Measurements from ENCODE around the gene RAPGEF4.

RAPGEF4 gene

GRCh38 chr2:172877826-172878225 lies 142.2 kb downstream of the RAPGEF4 start:
- H2BK12ac ChIP-seq (ENCODE audit: low read length) = no peak overlapping the region
- H3K4ac ChIP-seq (ENCODE audit: low read length) = no peak overlapping the region
- no peak overlapping the region for H2BK15ac ChIP-seq (ENCODE audit: low read length)
- H3K79me1 ChIP-seq (ENCODE audit: low read depth, low read length) = no peaks in the 10 kb centered on the region
- no peak overlapping the region for H3K9ac ChIP-seq (ENCODE audit: low read depth, low read length, poor library complexity)
- H3K23ac ChIP-seq (ENCODE audit: low read depth, low read length, poor library complexity) = no peak overlapping the region
- no peak overlapping the region for H2BK5ac ChIP-seq (ENCODE audit: low read length)
- H3K36me3 ChIP-seq (replicated peaks in 1 of 2; ENCODE audit: control insufficient read depth in 2 of 2, insufficient read depth in 2 of 2, low read length in 2 of 2) = no peaks in the 10 kb centered on the region
- H2AFZ ChIP-seq (ENCODE audit: low read length) = no peak overlapping the region
- H3K27me3 ChIP-seq (ENCODE audit: control insufficient read depth in 3 of 3, insufficient read depth in 3 of 3, low read depth in 1 of 3, low read length in 3 of 3) = peaks cover 0 to 6% (median 0%) of the 10 kb centered on the region in 3 experiments
- no peak overlapping the region for H3K14ac ChIP-seq (ENCODE audit: low read length)
- no peak overlapping the region for H3K18ac ChIP-seq (ENCODE audit: low read length)
- H3K9me3 ChIP-seq (replicated peaks in 1 of 2; ENCODE audit: control insufficient read depth in 2 of 2, insufficient read depth in 1 of 2, low read depth in 1 of 2, low read length in 2 of 2) = no peaks in the 10 kb centered on the region
- no CpG with 5 or more reads among the region's 2 CpGs for WGBS, 2 donors (ENCODE audit: extremely low coverage in 2 of 2, insufficient read length in 2 of 2, insufficient replicate concordance in 1 of 2)
- no peak overlapping the region for H2BK120ac ChIP-seq (ENCODE audit: low read depth, low read length)
- H2AK5ac ChIP-seq (ENCODE audit: low read depth, low read length) = no peak overlapping the region
- no peak overlapping the region for H3K4me2 ChIP-seq (ENCODE audit: insufficient read depth, low read length, poor library complexity, severe bottlenecking)
- H4K8ac ChIP-seq (ENCODE audit: low read depth, low read length) = no peak overlapping the region
- DNase-seq (ENCODE audit: low spot score) = no peak
- no peaks in the 10 kb centered on the region for H3K4me1 ChIP-seq (ENCODE audit: control insufficient read depth in 2 of 2, insufficient read depth in 1 of 2, low read depth in 1 of 2, low read length in 2 of 2)
- H4K91ac ChIP-seq (ENCODE audit: low read depth, low read length, poor library complexity) = no peak overlapping the region
- no peak overlapping the region for H3K4me3 ChIP-seq (ENCODE audit: low read length in 2 of 2)
- H3K27ac ChIP-seq (replicated peaks; ENCODE audit: low read length) = no peak overlapping the region

- no peak overlapping the region for H2AK5ac ChIP-seq (ENCODE audit: low read depth, low read length)
- H2AFZ ChIP-seq (ENCODE audit: low read length) = no peak overlapping the region
- DNase-seq (ENCODE audit: low spot score) = no peak
- H2BK12ac ChIP-seq (ENCODE audit: low read length) = no peak overlapping the region
- no peak overlapping the region for H2BK15ac ChIP-seq (ENCODE audit: low read length)
- no peak overlapping the region for H3K27ac ChIP-seq (replicated peaks; ENCODE audit: low read length)
- no peaks in the 10 kb centered on the region for H3K36me3 ChIP-seq (replicated peaks in 1 of 2; ENCODE audit: control insufficient read depth in 2 of 2, insufficient read depth in 2 of 2, low read length in 2 of 2)
- H4K8ac ChIP-seq (ENCODE audit: low read depth, low read length) = no peak overlapping the region
- no peak overlapping the region for H3K23ac ChIP-seq (ENCODE audit: low read depth, low read length, poor library complexity)
- no peak overlapping the region for H2BK120ac ChIP-seq (ENCODE audit: low read depth, low read length)
- no peak overlapping the region for H3K4me3 ChIP-seq (ENCODE audit: low read length in 2 of 2)
- no peak overlapping the region for H3K4ac ChIP-seq (ENCODE audit: low read length)
- no CpG with 5 or more reads among the region's 1 CpG for WGBS, 2 donors (ENCODE audit: extremely low coverage in 2 of 2, insufficient read length in 2 of 2, insufficient replicate concordance in 1 of 2)
- no peak overlapping the region for H4K91ac ChIP-seq (ENCODE audit: low read depth, low read length, poor library complexity)
- peaks cover 0 to 6% (median 0%) of the 10 kb centered on the region in 3 experiments for H3K27me3 ChIP-seq (ENCODE audit: control insufficient read depth in 3 of 3, insufficient read depth in 3 of 3, low read depth in 1 of 3, low read length in 3 of 3)
- H3K79me1 ChIP-seq (ENCODE audit: low read depth, low read length) = no peaks in the 10 kb centered on the region
- H3K18ac ChIP-seq (ENCODE audit: low read length) = no peak overlapping the region
- no peaks in the 10 kb centered on the region for H3K4me1 ChIP-seq (ENCODE audit: control insufficient read depth in 2 of 2, insufficient read depth in 1 of 2, low read depth in 1 of 2, low read length in 2 of 2)
- no peak overlapping the region for H2BK5ac ChIP-seq (ENCODE audit: low read length)
- no peak overlapping the region for H3K14ac ChIP-seq (ENCODE audit: low read length)
- H3K9ac ChIP-seq (ENCODE audit: low read depth, low read length, poor library complexity) = no peak overlapping the region
- H3K4me2 ChIP-seq (ENCODE audit: insufficient read depth, low read length, poor library complexity, severe bottlenecking) = no peak overlapping the region
- no peaks in the 10 kb centered on the region for H3K9me3 ChIP-seq (replicated peaks in 1 of 2; ENCODE audit: control insufficient read depth in 2 of 2, insufficient read depth in 1 of 2, low read depth in 1 of 2, low read length in 2 of 2)
These were observed 142.6 kb downstream of the RAPGEF4 start for GRCh38 chr2:172878260-172878659.

GRCh38 chr2:172884336-172884735 lies 148.7 kb downstream of the RAPGEF4 start:
- Histone ChIP-seq H3K9me3 (replicated peaks in 1 of 2; ENCODE audit: control insufficient read depth in 2 of 2, insufficient read depth in 1 of 2, low read depth in 1 of 2, low read length in 2 of 2) (no peaks in the 10 kb centered on the region), H3K4ac (ENCODE audit: low read length) (no peak overlapping the region), H3K79me1 (ENCODE audit: low read depth, low read length) (no peaks in the 10 kb centered on the region), H4K91ac (ENCODE audit: low read depth, low read length, poor library complexity) (no peak overlapping the region), H3K18ac (ENCODE audit: low read length) (no peak overlapping the region), H3K4me3 (ENCODE audit: low read length in 2 of 2) (no peak overlapping the region), H3K14ac (ENCODE audit: low read length) (no peak overlapping the region), H3K23ac (ENCODE audit: low read depth, low read length, poor library complexity) (no peak overlapping the region), H3K9ac (ENCODE audit: low read depth, low read length, poor library complexity) (no peak overlapping the region), H3K27ac (replicated peaks; ENCODE audit: low read length) (no peak overlapping the region), H2BK15ac (ENCODE audit: low read length) (no peak overlapping the region), H2BK12ac (ENCODE audit: low read length) (no peak overlapping the region), H2BK120ac (ENCODE audit: low read depth, low read length) (no peak overlapping the region), H3K4me1 (ENCODE audit: control insufficient read depth in 2 of 2, insufficient read depth in 1 of 2, low read depth in 1 of 2, low read length in 2 of 2) (no peaks in the 10 kb centered on the region), H4K8ac (ENCODE audit: low read depth, low read length) (no peak overlapping the region), H2AFZ (ENCODE audit: low read length) (no peak overlapping the region), H2AK5ac (ENCODE audit: low read depth, low read length) (no peak overlapping the region), H3K36me3 (replicated peaks in 1 of 2; ENCODE audit: control insufficient read depth in 2 of 2, insufficient read depth in 2 of 2, low read length in 2 of 2) (no peaks in the 10 kb centered on the region), H2BK5ac (ENCODE audit: low read length) (no peak overlapping the region), H3K27me3 (ENCODE audit: control insufficient read depth in 3 of 3, insufficient read depth in 3 of 3, low read depth in 1 of 3, low read length in 3 of 3) (no peaks in the 10 kb centered on the region), H3K4me2 (ENCODE audit: insufficient read depth, low read length, poor library complexity, severe bottlenecking) (no peak overlapping the region)
- no peak for DNase-seq (ENCODE audit: low spot score)
- no CpG with 5 or more reads among the region's 1 CpG for WGBS, 2 donors (ENCODE audit: extremely low coverage in 2 of 2, insufficient read length in 2 of 2, insufficient replicate concordance in 1 of 2)

GRCh38 chr2:172885996-172886395 lies 150.4 kb downstream of the RAPGEF4 start:
- Histone ChIP-seq H3K9me3 (replicated peaks in 1 of 2; ENCODE audit: control insufficient read depth in 2 of 2, insufficient read depth in 1 of 2, low read depth in 1 of 2, low read length in 2 of 2) (no peaks in the 10 kb centered on the region), H3K4me3 (ENCODE audit: low read length in 2 of 2) (no peak overlapping the region), H3K18ac (ENCODE audit: low read length) (no peak overlapping the region), H2AK5ac (ENCODE audit: low read depth, low read length) (no peak overlapping the region), H3K27ac (replicated peaks; ENCODE audit: low read length) (no peak overlapping the region), H3K4ac (ENCODE audit: low read length) (no peak overlapping the region), H2AFZ (ENCODE audit: low read length) (no peak overlapping the region), H3K4me2 (ENCODE audit: insufficient read depth, low read length, poor library complexity, severe bottlenecking) (no peak overlapping the region), H3K4me1 (ENCODE audit: control insufficient read depth in 2 of 2, insufficient read depth in 1 of 2, low read depth in 1 of 2, low read length in 2 of 2) (no peaks in the 10 kb centered on the region), H3K79me1 (ENCODE audit: low read depth, low read length) (no peaks in the 10 kb centered on the region), H4K91ac (ENCODE audit: low read depth, low read length, poor library complexity) (no peak overlapping the region), H3K23ac (ENCODE audit: low read depth, low read length, poor library complexity) (no peak overlapping the region), H3K27me3 (ENCODE audit: control insufficient read depth in 3 of 3, insufficient read depth in 3 of 3, low read depth in 1 of 3, low read length in 3 of 3) (no peaks in the 10 kb centered on the region), H3K14ac (ENCODE audit: low read length) (no peak overlapping the region), H2BK5ac (ENCODE audit: low read length) (no peak overlapping the region), H3K36me3 (replicated peaks in 1 of 2; ENCODE audit: control insufficient read depth in 2 of 2, insufficient read depth in 2 of 2, low read length in 2 of 2) (no peaks in the 10 kb centered on the region), H2BK15ac (ENCODE audit: low read length) (no peak overlapping the region), H2BK12ac (ENCODE audit: low read length) (no peak overlapping the region), H2BK120ac (ENCODE audit: low read depth, low read length) (no peak overlapping the region), H3K9ac (ENCODE audit: low read depth, low read length, poor library complexity) (no peak overlapping the region), H4K8ac (ENCODE audit: low read depth, low read length) (no peak overlapping the region)
- WGBS, 2 donors (ENCODE audit: extremely low coverage in 2 of 2, insufficient read length in 2 of 2, insufficient replicate concordance in 1 of 2) = no CpG with 5 or more reads among the region's 3 CpGs
- DNase-seq (ENCODE audit: low spot score) = no peak
